Neural cell (in vitro differentiated cells): ENCODE results near the gene MAGI2. TPM values are rescaled to one million over a fixed set of nuclear protein-coding genes. Genes with fewer than 3 reads are reported as not detected.

Source experiments
- H2AFZ ChIP-seq: fragments of 200-600, 300-800 bp; sonication (generic), shearing (Covaris generic); 2 replicates; pipeline ENCODE4 v1.6.0; 2014; ENCODE audit warnings: low read depth, mild to moderate bottlenecking, antibody characterized with exemption, low read length, moderate library complexity
- H3F3A ChIP-seq: fragments of 200-600 bp; shearing (Covaris generic); 2 replicates; pipeline ENCODE4 v1.6.1; 2016; ENCODE audit warnings: mild to moderate bottlenecking, moderate library complexity, mixed read lengths, antibody characterized with exemption, low read length; ENCODE audit not compliant: insufficient read depth, poor library complexity, severe bottlenecking
- H3K27ac ChIP-seq: fragments of 200-600, 300-800 bp; sonication (generic), shearing (Covaris generic); 2 replicates; pipeline ENCODE4 v1.5.1; 2014; ENCODE audit warnings: mild to moderate bottlenecking, low read length, moderate library complexity
- H3K27me3 ChIP-seq: fragments of 300-800, 200-600 bp; sonication (generic), shearing (Covaris generic); 2 replicates; pipeline ENCODE4 v1.6.0; 2014; ENCODE audit warnings: mild to moderate bottlenecking, low read depth, low read length, moderate library complexity; ENCODE audit not compliant: insufficient read depth
- H3K36me3 ChIP-seq: fragments of 300-800, 200-600 bp; sonication (generic), shearing (Covaris generic); 2 replicates; pipeline ENCODE4 v1.5.1; 2014; ENCODE audit warnings: mild to moderate bottlenecking, antibody characterized with exemption, low read length, moderate library complexity; ENCODE audit not compliant: insufficient read depth
- H3K4me2 ChIP-seq: fragments of 300-800, 200-600 bp; sonication (generic), shearing (Covaris generic); 2 replicates; pipeline ENCODE4 v1.6.0; 2014; ENCODE audit warnings: mild to moderate bottlenecking, low read length
- H3K4me3 ChIP-seq: fragments of 300-800, 200-600 bp; sonication (generic), shearing (Covaris generic); 2 replicates; pipeline ENCODE4 v1.5.1; 2014; ENCODE audit warnings: mild to moderate bottlenecking, low read length, moderate library complexity
- H3K79me2 ChIP-seq: fragments of 200-600 bp; shearing (Covaris generic); replicated peaks from 2 replicates; pipeline ENCODE4 v1.6.0; 2014; ENCODE audit warnings: mild to moderate bottlenecking, low read length, moderate library complexity; ENCODE audit not compliant: insufficient read depth
- H3K9ac ChIP-seq: fragments of 300-800, 200-600 bp; sonication (generic), shearing (Covaris generic); 2 replicates; pipeline ENCODE4 v1.6.1; 2016; ENCODE audit warnings: mild to moderate bottlenecking, low read length, mixed read lengths
- H3K9me2 ChIP-seq: fragments of 200-600 bp; shearing (Covaris generic); 2 replicates; pipeline ENCODE4 v1.6.1; 2016; ENCODE audit warnings: mild to moderate bottlenecking, low read length, mixed read lengths; ENCODE audit not compliant: insufficient read depth
- H3K9me3 ChIP-seq: fragments of 200-600, 300-800 bp; sonication (generic), shearing (Covaris generic); 2 replicates; pipeline ENCODE4 v1.6.1; 2016; ENCODE audit warnings: mild to moderate bottlenecking, mixed run types, low read length, moderate library complexity, mixed read lengths
- H4K20me1 ChIP-seq: fragments of 200-600 bp; shearing (Covaris generic); 2 replicates; pipeline ENCODE4 v1.6.1; 2016; ENCODE audit warnings: mild to moderate bottlenecking, mixed run types; ENCODE audit not compliant: insufficient read depth
- EP300 ChIP-seq: fragments of 450-650 bp; conservative IDR thresholded peaks from 2 replicates; pipeline ENCODE4 v1.6.1; 2014; ENCODE audit warnings: antibody characterized with exemption, mild to moderate bottlenecking, moderate library complexity; ENCODE audit not compliant: poor library complexity, severe bottlenecking
- EZH2 ChIP-seq: fragments of 200-600, 300-800 bp; shearing (Covaris generic), sonication (generic); IDR thresholded peaks from 2 replicates; pipeline ENCODE4 v1.6.1; 2014; ENCODE audit warnings: antibody characterized with exemption, low read length, borderline replicate concordance, mild to moderate bottlenecking; ENCODE audit not compliant: insufficient read depth, poor library complexity, severe bottlenecking
- MXI1 ChIP-seq: fragments of 450-650 bp; conservative IDR thresholded peaks from 2 replicates; pipeline ENCODE4 v1.6.1; 2014; ENCODE audit warnings: antibody characterized with exemption, mild to moderate bottlenecking; ENCODE audit not compliant: poor library complexity, severe bottlenecking
- POLR2AphosphoS5 ChIP-seq: IDR thresholded peaks from 2 replicates; pipeline ENCODE4 v1.6.1; 2012
- RAD21 ChIP-seq: fragments of 450-650 bp; conservative IDR thresholded peaks from 2 replicates; pipeline ENCODE4 v1.6.1; 2014; ENCODE audit warnings: antibody characterized with exemption, mild to moderate bottlenecking, moderate library complexity
- SMC3 ChIP-seq: fragments of 450-650 bp; conservative IDR thresholded peaks from 2 replicates; pipeline ENCODE4 v1.6.1; 2014; ENCODE audit warnings: antibody characterized with exemption, mild to moderate bottlenecking, moderate library complexity; ENCODE audit not compliant: poor library complexity
- TAF1 ChIP-seq: IDR thresholded peaks from 2 replicates; pipeline ENCODE4 v1.6.1; 2012; ENCODE audit warnings: low read depth
- polyA plus RNA-seq: library from polyadenylated mRNA; depleted of rRNA; stranded (reverse); fragments of >200 nt; gene quantifications from 2 replicates; pipeline ENCODE4 v1.2.3, GENCODE V29; 2014
- TF ChIP-seq, protein P1 (sequence below): fragments of 450-650 bp; IDR thresholded peaks from 2 replicates; pipeline ENCODE4 v1.5.1; 2014; ENCODE audit warnings: antibody characterized with exemption, mild to moderate bottlenecking, moderate library complexity; ENCODE audit not compliant: poor library complexity, severe bottlenecking
- TF ChIP-seq, protein P2 (sequence below): IDR thresholded peaks from 2 replicates; pipeline ENCODE4 v1.6.1; 2012; ENCODE audit warnings: borderline replicate concordance

The MAGI2 gene
- polyA plus RNA-seq, 1 donor from 2014 or later, result 19.3 TPM

DNA sequence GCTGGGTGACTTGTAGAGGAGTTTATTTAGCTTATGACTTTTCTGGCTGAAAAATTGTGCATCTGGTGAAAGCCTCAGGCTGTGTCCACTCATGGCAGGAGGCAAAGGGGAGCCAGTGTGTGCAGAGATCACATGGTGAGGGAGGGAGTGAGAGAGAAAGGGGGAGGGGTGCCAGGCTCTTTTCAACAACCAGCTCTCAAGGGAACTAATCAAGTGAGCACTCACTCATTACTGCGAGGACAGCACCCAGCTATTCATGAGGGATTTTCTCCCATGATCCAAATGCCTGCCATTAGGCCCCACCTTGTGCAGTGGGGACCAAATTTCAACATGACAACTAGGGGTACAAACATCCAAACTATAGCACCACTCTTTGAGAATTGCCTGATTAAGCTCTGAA is 590.2 kb downstream of the MAGI2 start:
- no peaks in the 10 kb centered on the region for H3F3A ChIP-seq
- no peaks in the 10 kb centered on the region for H3K79me2 ChIP-seq
- H3K27ac ChIP-seq, result peak overlapping the region; percentile 31
- no peaks in the 10 kb centered on the region for H4K20me1 ChIP-seq
- peak overlapping the region; percentile 18 for H3K4me3 ChIP-seq
- no peaks in the 10 kb centered on the region for H3K9me3 ChIP-seq
- H3K4me2 ChIP-seq, result peak overlapping the region; percentile 28
- H3K9ac ChIP-seq, result no peak overlapping the region
- H3K36me3 ChIP-seq, result no peaks in the 10 kb centered on the region
- TF ChIP-seq, protein P1, sequence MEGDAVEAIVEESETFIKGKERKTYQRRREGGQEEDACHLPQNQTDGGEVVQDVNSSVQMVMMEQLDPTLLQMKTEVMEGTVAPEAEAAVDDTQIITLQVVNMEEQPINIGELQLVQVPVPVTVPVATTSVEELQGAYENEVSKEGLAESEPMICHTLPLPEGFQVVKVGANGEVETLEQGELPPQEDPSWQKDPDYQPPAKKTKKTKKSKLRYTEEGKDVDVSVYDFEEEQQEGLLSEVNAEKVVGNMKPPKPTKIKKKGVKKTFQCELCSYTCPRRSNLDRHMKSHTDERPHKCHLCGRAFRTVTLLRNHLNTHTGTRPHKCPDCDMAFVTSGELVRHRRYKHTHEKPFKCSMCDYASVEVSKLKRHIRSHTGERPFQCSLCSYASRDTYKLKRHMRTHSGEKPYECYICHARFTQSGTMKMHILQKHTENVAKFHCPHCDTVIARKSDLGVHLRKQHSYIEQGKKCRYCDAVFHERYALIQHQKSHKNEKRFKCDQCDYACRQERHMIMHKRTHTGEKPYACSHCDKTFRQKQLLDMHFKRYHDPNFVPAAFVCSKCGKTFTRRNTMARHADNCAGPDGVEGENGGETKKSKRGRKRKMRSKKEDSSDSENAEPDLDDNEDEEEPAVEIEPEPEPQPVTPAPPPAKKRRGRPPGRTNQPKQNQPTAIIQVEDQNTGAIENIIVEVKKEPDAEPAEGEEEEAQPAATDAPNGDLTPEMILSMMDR, result no peak
- TF ChIP-seq RAD21, result no peak
- TF ChIP-seq MXI1, result no peak
- no peak for TF ChIP-seq EP300
- TF ChIP-seq EZH2, result no peak
- no peak for TF ChIP-seq SMC3
- H3K9me2 ChIP-seq, result no peaks in the 10 kb centered on the region
- H2AFZ ChIP-seq, result no peak overlapping the region
- H3K27me3 ChIP-seq, result no peaks in the 10 kb centered on the region

DNA sequence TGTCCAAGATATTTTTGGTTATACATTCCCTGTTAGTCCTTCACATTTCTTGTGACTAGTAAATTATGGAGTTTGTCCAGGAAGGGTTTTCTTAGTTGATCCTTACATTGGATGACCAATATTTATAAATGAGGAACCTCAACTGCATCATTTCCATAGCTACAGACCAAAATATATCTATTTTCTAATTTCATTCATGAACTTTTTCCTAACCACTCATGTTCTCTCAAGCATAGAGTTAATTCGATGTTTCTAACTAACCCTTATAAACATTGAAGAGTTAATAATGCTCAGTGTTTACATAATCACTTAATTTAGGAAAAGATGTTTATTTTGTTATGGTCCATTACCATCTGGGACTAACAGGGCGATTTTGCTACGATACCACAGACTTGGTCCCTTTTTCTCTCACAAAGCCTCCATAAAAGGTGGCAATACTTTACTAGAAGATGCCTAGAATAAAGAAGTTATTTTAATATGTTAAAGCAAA is 591.0 kb downstream of the MAGI2 start:
- no peak overlapping the region for H3K27ac ChIP-seq
- H3K27me3 ChIP-seq, result no peaks in the 10 kb centered on the region
- no peaks in the 10 kb centered on the region for H3K36me3 ChIP-seq
- no peaks in the 10 kb centered on the region for H3K79me2 ChIP-seq
- no peak for TF ChIP-seq EP300
- no peak for TF ChIP-seq MXI1
- TF ChIP-seq, protein P2, sequence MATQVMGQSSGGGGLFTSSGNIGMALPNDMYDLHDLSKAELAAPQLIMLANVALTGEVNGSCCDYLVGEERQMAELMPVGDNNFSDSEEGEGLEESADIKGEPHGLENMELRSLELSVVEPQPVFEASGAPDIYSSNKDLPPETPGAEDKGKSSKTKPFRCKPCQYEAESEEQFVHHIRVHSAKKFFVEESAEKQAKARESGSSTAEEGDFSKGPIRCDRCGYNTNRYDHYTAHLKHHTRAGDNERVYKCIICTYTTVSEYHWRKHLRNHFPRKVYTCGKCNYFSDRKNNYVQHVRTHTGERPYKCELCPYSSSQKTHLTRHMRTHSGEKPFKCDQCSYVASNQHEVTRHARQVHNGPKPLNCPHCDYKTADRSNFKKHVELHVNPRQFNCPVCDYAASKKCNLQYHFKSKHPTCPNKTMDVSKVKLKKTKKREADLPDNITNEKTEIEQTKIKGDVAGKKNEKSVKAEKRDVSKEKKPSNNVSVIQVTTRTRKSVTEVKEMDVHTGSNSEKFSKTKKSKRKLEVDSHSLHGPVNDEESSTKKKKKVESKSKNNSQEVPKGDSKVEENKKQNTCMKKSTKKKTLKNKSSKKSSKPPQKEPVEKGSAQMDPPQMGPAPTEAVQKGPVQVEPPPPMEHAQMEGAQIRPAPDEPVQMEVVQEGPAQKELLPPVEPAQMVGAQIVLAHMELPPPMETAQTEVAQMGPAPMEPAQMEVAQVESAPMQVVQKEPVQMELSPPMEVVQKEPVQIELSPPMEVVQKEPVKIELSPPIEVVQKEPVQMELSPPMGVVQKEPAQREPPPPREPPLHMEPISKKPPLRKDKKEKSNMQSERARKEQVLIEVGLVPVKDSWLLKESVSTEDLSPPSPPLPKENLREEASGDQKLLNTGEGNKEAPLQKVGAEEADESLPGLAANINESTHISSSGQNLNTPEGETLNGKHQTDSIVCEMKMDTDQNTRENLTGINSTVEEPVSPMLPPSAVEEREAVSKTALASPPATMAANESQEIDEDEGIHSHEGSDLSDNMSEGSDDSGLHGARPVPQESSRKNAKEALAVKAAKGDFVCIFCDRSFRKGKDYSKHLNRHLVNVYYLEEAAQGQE, result no peak
- H3K9me3 ChIP-seq, result no peaks in the 10 kb centered on the region
- no peak overlapping the region for H3K9ac ChIP-seq
- H3K4me3 ChIP-seq, result no peak overlapping the region
- no peak overlapping the region for H2AFZ ChIP-seq
- H3K9me2 ChIP-seq, result no peaks in the 10 kb centered on the region
- no peak overlapping the region for H3K4me2 ChIP-seq
- H4K20me1 ChIP-seq, result no peaks in the 10 kb centered on the region
- no peaks in the 10 kb centered on the region for H3F3A ChIP-seq

DNA sequence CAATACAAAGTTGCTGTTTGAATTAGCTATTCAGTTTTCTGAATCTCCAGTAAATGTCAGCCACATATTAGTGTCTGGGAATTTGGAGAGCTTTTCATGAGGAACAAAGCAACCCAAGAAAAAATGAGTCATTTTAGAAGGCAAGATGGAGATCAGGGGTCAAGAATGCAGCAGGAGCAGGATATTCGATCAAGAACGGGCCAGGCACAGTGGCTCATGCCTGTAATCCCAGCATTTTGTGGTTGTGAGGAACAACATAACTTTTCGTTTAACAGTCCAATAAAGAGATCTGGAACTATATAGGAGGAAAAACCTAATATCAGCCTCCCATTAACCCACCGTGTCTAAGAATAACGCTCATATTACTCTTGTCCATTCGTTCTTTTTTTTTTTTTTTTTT is 600.5 kb downstream of the MAGI2 start:
- Histone ChIP-seq H3F3A (no peaks in the 10 kb centered on the region), H3K27me3 (no peaks in the 10 kb centered on the region), H3K9ac (no peak overlapping the region), H3K27ac (no peak overlapping the region), H3K9me2 (no peaks in the 10 kb centered on the region), H4K20me1 (no peaks in the 10 kb centered on the region), H3K36me3 (no peaks in the 10 kb centered on the region), H3K79me2 (no peaks in the 10 kb centered on the region), H3K9me3 (no peaks in the 10 kb centered on the region), H3K4me3 (no peak overlapping the region), H3K4me2 (no peak overlapping the region), H2AFZ (no peak overlapping the region)
- TF ChIP-seq, protein P1, result no peak
- TF ChIP-seq TAF1 (no peak), MXI1 (no peak), EP300 (no peak), SMC3 (no peak), POLR2AphosphoS5 (no peak), RAD21 (no peak), EZH2 (no peak)
- TF ChIP-seq, protein P2, result no peak
